GM19438 (cell line): ENCODE data around the gene BST1.
A peak's percentile ranks its signal among the peaks of the same experiment; 100 is the strongest.
"Not testable (repeated sequence)": the region's sequence is repeated elsewhere in the genome, so short reads cannot be mapped to it uniquely, and the experiment has no call there.

Experiments used
- ATAC-seq: cut with Tn5 transposase; IDR thresholded peaks from one replicate; pipeline ENCODE4 v1.9.1; 2021; ENCODE audit warnings: low read depth; ENCODE audit not compliant: unreplicated experiment

The BST1 gene

GRCh38 chr4:15706646-15707362 is 3.9 kb downstream of the BST1 start:
- no peak for ATAC-seq

GRCh38 chr4:15707363-15707715 is 4.5 kb downstream of the BST1 start:
- ATAC-seq = no peak

GRCh38 chr4:15711762-15712161 is 8.9 kb downstream of the BST1 start:
- no peak for ATAC-seq

- ATAC-seq = no peak
Observed at GRCh38 chr4:15712214-15712613, 9.3 kb downstream of the BST1 start.

GRCh38 chr4:15714141-15714540 is 11.3 kb downstream of the BST1 start:
- no peak for ATAC-seq

- no peak for ATAC-seq
Observed at GRCh38 chr4:15714646-15715435, 12.0 kb downstream of the BST1 start.

GRCh38 chr4:15716115-15716514 is 13.2 kb downstream of the BST1 start:
- no peak for ATAC-seq

- ATAC-seq = no peak
Observed at GRCh38 chr4:15717086-15717485, 14.2 kb downstream of the BST1 start.

- no peak for ATAC-seq
Observed at GRCh38 chr4:15717657-15718416, 15.0 kb downstream of the BST1 start.

GRCh38 chr4:15718465-15718864 is 15.6 kb downstream of the BST1 start:
- no peak for ATAC-seq

- ATAC-seq = no peak
Observed at GRCh38 chr4:15718959-15719358, 16.1 kb downstream of the BST1 start.

- ATAC-seq = no peak
Observed at GRCh38 chr4:15719506-15719905, 16.6 kb downstream of the BST1 start.

- no peak for ATAC-seq
Observed at GRCh38 chr4:15720851-15721250, 18.0 kb downstream of the BST1 start.

- no peak for ATAC-seq
Observed at GRCh38 chr4:15725608-15726007, 22.7 kb downstream of the BST1 start.

GRCh38 chr4:15729910-15730533 is 27.2 kb downstream of the BST1 start:
- no peak for ATAC-seq

- ATAC-seq = not testable (repeated sequence)
Observed at GRCh38 chr4:15733061-15733460, 30.2 kb downstream of the BST1 start.

- ATAC-seq = no peak
Observed at GRCh38 chr4:15735536-15735935, 32.7 kb downstream of the BST1 start.

GRCh38 chr4:15736514-15737050 is 33.7 kb downstream of the BST1 start:
- ATAC-seq = peak; percentile 76

- no peak for ATAC-seq
Observed at GRCh38 chr4:15737255-15737654, 34.4 kb downstream of the BST1 start.

GRCh38 chr4:15738877-15739276 is 36.0 kb downstream of the BST1 start:
- ATAC-seq = no peak
